Ovary (tissue), 3 donors: ENCODE measurements around the gene RHOU.

ENCODE experiments used
- EP300 ChIP-seq: sonication (generic); formaldehyde crosslinking; IDR thresholded peaks from one replicate; pipeline ENCODE4 v1.6.1; 2017; ENCODE audit warnings: antibody characterized with exemption
- POLR2A ChIP-seq: fragments of 450-650 bp; IDR thresholded peaks from one replicate; pipeline ENCODE4 v1.6.1; 2017; ENCODE audit warnings: antibody characterized with exemption, mild to moderate bottlenecking, moderate library complexity
- TF ChIP-seq, protein P1 (sequence below), 3 donors: fragments of 450-650 bp in 2 of 3; fragments of 200-600 bp in 1 of 3; IDR thresholded peaks; one replicate each; pipeline versions ENCODE4 v1.5.1 to v1.8.0; 2016 to 2022; ENCODE audit warnings: antibody characterized with exemption in 3 of 3, mild to moderate bottlenecking in 1 of 3
- donor health status: DM: no; HTN: no; CAD: no.

DNA sequence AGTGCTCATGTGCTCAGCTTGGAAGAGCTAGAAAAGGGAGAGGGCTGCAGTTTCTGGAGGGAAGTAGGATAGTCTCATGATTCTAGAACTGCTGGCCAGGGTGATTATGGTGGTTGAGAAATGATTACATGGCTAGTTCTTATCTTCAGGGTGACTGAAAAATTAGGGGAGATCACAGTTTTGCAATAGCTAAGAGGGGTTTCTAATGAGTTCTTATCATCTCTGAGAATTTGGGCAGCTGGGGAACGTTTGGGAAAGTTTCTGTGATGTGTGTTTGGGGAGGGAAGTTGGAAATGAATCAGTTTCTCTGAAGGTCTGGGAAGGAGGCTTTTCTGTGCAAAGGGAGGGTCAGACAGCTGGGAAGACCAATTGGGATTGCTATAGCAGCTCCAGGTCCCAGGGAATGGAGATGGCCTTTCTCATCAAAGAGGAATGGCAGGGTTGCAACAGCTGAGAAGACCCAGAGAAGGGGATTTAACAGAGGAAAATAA lies 7.6 kb upstream of the RHOU start:
- TF ChIP-seq, protein P1, sequence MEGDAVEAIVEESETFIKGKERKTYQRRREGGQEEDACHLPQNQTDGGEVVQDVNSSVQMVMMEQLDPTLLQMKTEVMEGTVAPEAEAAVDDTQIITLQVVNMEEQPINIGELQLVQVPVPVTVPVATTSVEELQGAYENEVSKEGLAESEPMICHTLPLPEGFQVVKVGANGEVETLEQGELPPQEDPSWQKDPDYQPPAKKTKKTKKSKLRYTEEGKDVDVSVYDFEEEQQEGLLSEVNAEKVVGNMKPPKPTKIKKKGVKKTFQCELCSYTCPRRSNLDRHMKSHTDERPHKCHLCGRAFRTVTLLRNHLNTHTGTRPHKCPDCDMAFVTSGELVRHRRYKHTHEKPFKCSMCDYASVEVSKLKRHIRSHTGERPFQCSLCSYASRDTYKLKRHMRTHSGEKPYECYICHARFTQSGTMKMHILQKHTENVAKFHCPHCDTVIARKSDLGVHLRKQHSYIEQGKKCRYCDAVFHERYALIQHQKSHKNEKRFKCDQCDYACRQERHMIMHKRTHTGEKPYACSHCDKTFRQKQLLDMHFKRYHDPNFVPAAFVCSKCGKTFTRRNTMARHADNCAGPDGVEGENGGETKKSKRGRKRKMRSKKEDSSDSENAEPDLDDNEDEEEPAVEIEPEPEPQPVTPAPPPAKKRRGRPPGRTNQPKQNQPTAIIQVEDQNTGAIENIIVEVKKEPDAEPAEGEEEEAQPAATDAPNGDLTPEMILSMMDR (IDR thresholded peaks at IDR 0.05): no peak
- no peak for TF ChIP-seq POLR2A
- no peak for TF ChIP-seq EP300
